Activated T-cell treated with anti-CD3 and anti-CD28 coated beads, Interleukin-2, amount 50 U/mL, for 4 hours (primary cell): ENCODE results near the gene TSPOAP1. TPM values are rescaled to one million over a fixed set of nuclear protein-coding genes. Genes with fewer than 3 reads are reported as not detected.

ENCODE experiments used
- ATAC-seq, 2 donors: fragments of 200-7000 bp; cut with Tn5 transposase; one replicate each; pipeline ENCODE4 v1.10.0; 2021
- DNase-seq: peaks from one replicate; pipeline ENCODE4 v3.0.0-alpha.2; 2020
- H3K27me3 Mint-ChIP-seq: one replicate; pipeline ENCODE4 v1.8.0; 2021; ENCODE audit warnings: low read depth, mixed read lengths
- H3K36me3 Mint-ChIP-seq: one replicate; pipeline ENCODE4 v1.8.0; 2022; ENCODE audit warnings: mixed read lengths; ENCODE audit not compliant: insufficient read depth
- H3K4me1 Mint-ChIP-seq: one replicate; pipeline ENCODE4 v1.8.0; 2021; ENCODE audit warnings: low read depth, mixed read lengths
- H3K4me3 Mint-ChIP-seq: one replicate; pipeline ENCODE4 v1.8.0; 2021; ENCODE audit warnings: mild to moderate bottlenecking, moderate library complexity, mixed read lengths
- H3K9me3 Mint-ChIP-seq: one replicate; pipeline ENCODE4 v1.8.0; 2021; ENCODE audit warnings: mixed read lengths
- total RNA-seq, 3 donors: library from RNA; stranded (reverse); gene quantifications; one replicate each; pipeline ENCODE4 v1.2.1, GENCODE V29; 2021

TSPOAP1 gene
- total RNA-seq, 3 donors from 2014 or later = 38.6 to 49.6 (median 43.2) TPM

DNA sequence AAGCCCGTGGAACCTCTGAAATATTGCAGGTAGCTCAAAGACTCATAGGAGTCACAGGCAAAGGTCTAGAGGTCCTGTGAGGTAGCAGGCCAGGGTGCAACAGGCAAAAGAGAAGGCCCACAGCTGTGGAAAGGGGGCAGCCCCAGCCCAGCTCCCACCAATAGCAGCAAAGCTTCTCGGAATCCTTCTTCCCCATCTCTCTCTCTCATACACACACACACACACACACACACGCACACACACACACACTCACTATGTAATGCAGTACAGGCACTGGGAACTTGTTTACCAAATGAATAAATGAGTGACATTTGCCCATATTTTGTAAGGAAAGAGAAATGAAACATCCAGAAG is 40.2 kb upstream of the TSPOAP1 start:
- Mint-ChIP-seq H3K4me3 (no peak overlapping the region), H3K36me3 (no peaks in the 10 kb centered on the region), H3K27me3 (no peaks in the 10 kb centered on the region), H3K9me3 (no peaks in the 10 kb centered on the region), H3K4me1 (peaks cover 21% of the 10 kb centered on the region)
- no peak for DNase-seq
- no peak for ATAC-seq

DNA sequence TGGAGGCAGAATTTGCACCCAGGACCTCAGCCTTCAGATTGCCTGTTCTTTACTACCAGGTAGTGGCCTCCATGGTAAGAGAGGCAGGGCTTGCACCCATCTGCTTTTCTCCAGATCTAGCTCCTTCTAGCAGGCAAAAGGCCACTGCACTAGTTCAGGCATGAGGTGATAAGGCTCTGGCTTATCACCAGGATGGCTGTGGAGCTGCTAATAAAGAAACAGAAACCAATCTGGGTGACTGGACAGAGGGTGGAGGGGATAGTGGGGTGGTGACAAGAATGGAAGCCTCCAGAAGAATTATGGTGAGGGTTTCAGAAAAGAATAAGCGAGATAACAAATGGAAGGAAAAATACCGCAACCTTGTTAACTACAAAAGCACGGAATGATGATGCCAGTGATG is 38.9 kb upstream of the TSPOAP1 start:
- Mint-ChIP-seq H3K27me3 (no peaks in the 10 kb centered on the region), H3K4me3 (no peak overlapping the region), H3K36me3 (no peaks in the 10 kb centered on the region), H3K4me1 (peaks cover 21% of the 10 kb centered on the region), H3K9me3 (no peaks in the 10 kb centered on the region)
- no peak for DNase-seq
- no peak for ATAC-seq

DNA sequence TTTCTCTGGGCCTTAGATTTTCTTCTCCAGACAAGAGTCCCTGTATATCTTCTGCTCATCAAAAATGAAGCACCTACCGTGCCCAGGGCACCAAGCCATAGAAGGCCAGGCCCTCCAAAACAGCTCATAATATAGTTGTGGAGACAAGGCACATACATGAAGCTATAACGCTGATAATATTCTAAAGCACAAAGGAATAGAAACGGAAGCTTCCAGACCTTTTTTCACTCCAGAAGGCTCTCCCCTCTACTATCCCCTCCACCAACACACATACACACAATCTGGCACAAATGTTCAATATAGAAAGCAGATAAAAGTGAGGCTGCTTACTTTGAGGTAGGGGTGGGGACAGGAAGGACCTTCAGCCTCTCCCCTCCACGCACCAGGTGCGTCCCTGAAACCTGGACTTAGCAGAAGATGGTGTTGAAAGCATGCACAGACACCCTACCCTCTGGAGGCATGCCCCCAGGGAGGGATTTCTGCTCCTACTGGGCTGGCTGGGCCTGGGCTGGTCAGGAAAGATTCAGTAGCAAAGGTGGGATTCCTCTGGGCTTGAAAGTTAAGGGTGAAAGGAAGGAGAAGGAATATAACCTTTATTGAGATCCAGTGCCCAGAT is 37.5 kb upstream of the TSPOAP1 start:
- ATAC-seq = no peak
- no peaks in the 10 kb centered on the region for H3K36me3 Mint-ChIP-seq
- peaks cover 21% of the 10 kb centered on the region for H3K4me1 Mint-ChIP-seq
- no peaks in the 10 kb centered on the region for H3K9me3 Mint-ChIP-seq
- no peak overlapping the region for H3K4me3 Mint-ChIP-seq
- DNase-seq = no peak
- no peaks in the 10 kb centered on the region for H3K27me3 Mint-ChIP-seq

DNA sequence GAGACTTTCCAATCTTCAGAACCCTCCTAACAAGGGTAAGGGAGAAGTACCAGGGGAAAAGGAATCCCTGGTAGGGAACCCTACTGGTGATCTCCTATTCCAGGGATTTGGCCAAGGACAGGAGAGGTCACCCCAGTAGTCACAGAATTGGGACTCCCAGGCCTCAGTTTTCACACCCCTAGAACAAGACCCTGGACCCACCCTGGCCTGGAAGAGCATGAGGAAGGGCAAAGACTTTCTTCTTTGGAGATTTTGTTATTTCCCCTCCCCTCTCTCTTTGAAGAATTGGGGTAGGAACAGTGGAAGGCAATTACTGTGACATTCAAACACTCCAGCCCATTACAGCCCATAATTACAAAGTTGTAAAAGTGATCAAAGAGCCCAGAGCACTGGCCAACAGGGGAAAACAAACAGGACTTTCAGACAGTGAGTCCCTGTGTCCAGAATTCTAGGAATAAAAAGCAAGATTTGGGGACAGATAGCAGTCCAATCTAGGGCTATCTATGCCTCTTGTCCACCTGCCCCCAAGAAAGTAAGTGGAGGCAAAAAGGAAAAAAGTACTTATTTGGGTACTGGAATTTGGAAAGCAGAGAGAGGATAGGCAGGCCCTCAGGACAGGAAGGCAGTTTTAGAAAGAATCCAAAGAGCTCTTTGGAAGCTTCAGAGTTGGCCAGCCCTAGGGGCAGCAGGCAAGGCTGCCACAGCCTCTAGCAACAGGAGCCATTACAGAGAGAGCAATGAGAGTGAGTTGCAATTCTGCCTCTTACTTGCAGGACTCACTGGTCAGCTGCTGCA is 36.8 kb upstream of the TSPOAP1 start:
- peaks cover 17% of the 10 kb centered on the region for H3K4me1 Mint-ChIP-seq
- no peaks in the 10 kb centered on the region for H3K9me3 Mint-ChIP-seq
- no peaks in the 10 kb centered on the region for H3K27me3 Mint-ChIP-seq
- no peak for DNase-seq
- no peak overlapping the region for H3K4me3 Mint-ChIP-seq
- H3K36me3 Mint-ChIP-seq = no peaks in the 10 kb centered on the region
- no peak for ATAC-seq

DNA sequence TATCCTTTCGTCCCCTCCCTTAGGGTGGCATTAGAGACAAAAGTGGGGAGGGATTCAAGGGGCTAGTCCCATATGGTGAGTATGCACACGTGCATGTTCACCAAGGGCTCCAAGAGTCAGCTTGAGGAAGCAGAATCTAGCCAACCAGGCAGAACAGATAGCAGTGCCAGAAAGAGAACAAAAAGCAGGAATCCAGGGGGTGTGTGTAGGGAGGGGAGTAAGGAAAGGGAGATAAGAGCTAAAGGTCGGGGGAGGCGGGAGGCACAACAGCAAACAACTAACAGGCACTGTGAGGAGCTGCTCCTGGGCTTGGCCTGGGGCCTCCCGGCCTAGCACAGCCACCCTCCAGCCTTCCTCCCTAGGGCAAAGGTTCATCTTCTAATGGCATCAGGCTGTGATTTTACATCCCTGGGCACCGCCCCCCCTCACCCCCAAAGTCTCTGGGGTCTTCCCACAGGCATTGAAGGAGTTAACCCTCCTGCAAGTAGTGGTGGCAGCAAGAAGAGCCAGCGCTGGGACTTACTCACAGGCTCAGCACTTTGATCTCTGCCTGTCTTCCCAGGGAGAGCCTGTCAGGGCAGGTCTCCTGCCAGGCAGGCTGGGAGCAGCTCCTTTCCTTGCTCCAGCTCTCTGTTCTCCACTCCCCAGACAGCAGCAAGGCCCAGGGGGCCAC is 35.8 kb upstream of the TSPOAP1 start:
- DNase-seq = no peak
- H3K4me1 Mint-ChIP-seq = peaks cover 13% of the 10 kb centered on the region
- no peaks in the 10 kb centered on the region for H3K9me3 Mint-ChIP-seq
- H3K27me3 Mint-ChIP-seq = no peaks in the 10 kb centered on the region
- H3K4me3 Mint-ChIP-seq = no peak overlapping the region
- no peaks in the 10 kb centered on the region for H3K36me3 Mint-ChIP-seq
- ATAC-seq = no peak

DNA sequence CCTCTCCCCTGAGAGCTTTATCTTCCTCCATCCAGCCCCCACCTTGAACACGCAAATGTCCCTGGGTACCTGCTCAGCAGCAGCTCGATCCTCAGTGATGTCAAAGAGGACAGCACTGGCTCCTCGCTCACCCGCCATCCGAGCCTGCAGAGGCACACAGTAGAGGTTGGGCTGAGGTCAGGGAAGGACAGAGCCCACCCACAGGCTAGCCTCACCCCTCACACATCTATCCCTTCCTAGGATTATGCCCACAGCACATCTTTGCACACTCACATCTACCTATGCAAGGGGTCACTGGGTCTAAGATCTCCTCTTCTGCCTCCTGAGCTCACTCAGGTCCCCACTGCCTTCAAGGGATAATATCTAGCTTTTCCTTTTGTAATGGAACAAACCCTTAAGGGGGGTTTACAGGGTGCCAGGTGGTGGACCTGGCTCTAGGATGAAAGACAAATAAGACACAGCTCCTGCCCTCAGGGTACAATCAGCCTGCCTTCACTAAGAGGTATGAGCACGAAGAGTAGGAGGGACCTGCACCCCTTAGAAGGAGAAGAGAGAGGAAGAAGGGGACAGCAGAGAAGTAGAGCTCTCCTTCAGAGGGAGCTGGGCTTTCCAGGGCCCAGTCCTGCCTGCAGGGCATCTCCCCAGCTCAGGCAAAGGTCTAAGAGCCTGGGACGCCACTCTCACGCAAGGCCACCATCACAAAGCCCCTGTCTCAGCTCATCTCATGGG is 35.0 kb upstream of the TSPOAP1 start:
- Mint-ChIP-seq H3K36me3 (no peaks in the 10 kb centered on the region), H3K4me3 (no peak overlapping the region), H3K4me1 (peaks cover 9% of the 10 kb centered on the region), H3K27me3 (no peaks in the 10 kb centered on the region), H3K9me3 (no peaks in the 10 kb centered on the region)
- ATAC-seq (no peak), DNase-seq (no peak)

DNA sequence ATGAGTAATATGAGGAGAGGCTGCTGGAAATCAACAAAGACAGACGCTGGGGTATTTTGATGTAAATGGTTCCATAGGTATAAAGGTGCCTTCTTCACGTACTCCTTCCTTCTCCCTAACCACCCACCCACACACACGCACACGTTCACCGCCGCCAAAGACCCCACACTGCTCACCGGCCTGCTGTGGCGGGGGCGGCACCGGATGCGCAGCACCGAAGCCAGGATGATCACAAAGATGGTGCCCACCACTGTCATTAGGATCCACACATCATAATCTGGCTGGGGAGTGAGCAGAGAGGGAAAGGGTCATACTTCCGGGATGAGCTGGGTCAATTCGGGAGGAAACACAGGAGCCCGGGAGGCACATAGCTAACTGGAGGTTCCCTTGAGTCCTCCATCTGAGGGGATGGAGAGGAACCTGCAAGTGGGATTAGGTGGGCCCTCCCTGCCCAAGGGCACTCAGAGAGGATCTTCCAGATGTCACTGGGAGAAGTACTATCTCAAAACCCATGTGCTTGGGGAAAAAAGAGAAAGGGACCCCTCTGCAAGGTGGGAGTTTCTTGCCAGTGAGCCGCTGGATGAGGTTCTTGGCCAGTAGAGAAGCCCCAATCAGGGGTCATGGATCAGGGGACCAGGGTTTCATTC is 33.9 kb upstream of the TSPOAP1 start:
- Mint-ChIP-seq H3K36me3 (no peaks in the 10 kb centered on the region), H3K27me3 (no peaks in the 10 kb centered on the region)
- no peak for ATAC-seq

DNA sequence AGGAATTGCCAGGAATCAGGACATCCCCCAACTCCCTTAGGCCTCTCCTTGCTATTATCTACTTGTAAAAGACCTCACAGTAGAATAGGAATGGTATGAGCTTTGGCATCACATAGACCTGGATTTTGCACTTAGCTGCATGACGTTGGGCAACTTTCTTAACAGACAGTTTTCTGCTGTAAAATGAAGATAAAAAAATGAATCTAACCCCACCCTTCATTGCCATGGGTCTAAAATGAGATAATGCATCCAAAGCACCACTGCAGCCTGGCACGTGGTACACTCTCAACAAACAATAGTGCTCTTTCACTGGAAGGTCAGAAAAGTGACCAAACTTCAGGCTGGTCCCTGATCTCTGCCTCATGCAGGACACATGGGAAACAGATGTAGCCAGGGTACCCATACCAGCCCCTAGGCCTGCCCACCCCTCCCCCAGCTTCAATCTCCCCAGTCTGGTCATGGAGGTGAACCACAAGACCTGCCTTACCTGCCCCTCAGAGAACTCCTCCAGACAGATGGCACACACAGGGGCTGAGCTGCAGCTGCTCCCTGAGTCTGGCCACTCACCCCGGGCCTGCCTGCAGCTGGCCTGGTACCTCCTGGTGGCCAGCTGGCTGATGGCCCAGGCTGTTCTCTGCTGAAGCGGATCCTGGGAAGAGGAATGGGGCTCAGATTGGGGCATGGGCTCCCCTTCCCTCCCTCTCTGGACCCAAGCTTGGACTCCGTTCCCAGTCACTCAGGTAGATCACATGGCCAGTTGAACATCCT is 31.9 kb upstream of the TSPOAP1 start:
- DNase-seq (no peak), ATAC-seq (no peak)
- no peak overlapping the region for H3K4me3 Mint-ChIP-seq
- no peaks in the 10 kb centered on the region for H3K9me3 Mint-ChIP-seq
- H3K36me3 Mint-ChIP-seq = peaks cover 5% of the 10 kb centered on the region
- H3K4me1 Mint-ChIP-seq = peaks cover 4% of the 10 kb centered on the region
- no peaks in the 10 kb centered on the region for H3K27me3 Mint-ChIP-seq

More for the DNA sequence above, 33.9 kb upstream of the TSPOAP1 start:
- no peaks in the 10 kb centered on the region for H3K9me3 Mint-ChIP-seq
- H3K4me1 Mint-ChIP-seq = peaks cover 7% of the 10 kb centered on the region
- H3K4me3 Mint-ChIP-seq = no peak overlapping the region
- no peak for DNase-seq

DNA sequence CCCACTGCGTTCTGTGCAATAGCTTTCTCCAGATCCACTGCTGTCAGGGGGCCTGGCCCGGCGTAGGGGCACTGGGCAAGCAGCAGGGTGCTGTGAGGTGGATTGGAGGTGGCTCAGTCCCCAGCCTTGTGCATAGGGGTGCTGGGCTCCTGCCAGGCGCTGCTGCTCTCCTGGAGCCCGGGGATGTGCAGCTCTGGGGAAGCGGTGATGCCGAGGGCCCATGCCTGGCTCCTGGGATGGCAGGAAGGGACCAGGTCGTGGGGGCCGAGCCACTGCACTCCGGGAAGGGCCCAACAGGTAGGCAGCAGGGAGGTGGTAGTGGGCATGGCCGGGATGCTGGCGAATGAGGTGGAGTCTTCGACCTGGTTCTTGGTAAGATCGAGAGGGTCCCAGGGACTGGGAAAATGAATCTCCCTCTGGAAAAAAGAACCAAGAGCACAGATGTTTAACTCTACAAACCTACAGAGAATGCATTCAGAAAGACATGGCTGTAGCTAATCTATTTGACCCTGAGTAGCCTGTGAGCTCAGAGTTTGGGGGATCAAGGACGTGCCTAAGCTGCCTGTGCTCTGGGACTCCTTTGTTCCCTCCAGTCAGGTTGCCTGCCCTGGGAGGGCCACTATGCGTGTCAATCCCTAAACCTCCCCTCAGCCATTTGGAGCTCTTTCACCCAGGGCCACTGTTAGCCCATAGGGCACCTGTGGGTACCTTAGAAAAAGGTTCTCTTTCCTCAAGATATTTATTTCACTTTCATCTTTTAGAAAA is 30.0 kb upstream of the TSPOAP1 start:
- Mint-ChIP-seq H3K4me3 (no peak overlapping the region), H3K36me3 (peaks cover 5% of the 10 kb centered on the region), H3K4me1 (peaks cover 8% of the 10 kb centered on the region), H3K9me3 (no peaks in the 10 kb centered on the region), H3K27me3 (no peaks in the 10 kb centered on the region)
- ATAC-seq = no peak
- no peak for DNase-seq

DNA sequence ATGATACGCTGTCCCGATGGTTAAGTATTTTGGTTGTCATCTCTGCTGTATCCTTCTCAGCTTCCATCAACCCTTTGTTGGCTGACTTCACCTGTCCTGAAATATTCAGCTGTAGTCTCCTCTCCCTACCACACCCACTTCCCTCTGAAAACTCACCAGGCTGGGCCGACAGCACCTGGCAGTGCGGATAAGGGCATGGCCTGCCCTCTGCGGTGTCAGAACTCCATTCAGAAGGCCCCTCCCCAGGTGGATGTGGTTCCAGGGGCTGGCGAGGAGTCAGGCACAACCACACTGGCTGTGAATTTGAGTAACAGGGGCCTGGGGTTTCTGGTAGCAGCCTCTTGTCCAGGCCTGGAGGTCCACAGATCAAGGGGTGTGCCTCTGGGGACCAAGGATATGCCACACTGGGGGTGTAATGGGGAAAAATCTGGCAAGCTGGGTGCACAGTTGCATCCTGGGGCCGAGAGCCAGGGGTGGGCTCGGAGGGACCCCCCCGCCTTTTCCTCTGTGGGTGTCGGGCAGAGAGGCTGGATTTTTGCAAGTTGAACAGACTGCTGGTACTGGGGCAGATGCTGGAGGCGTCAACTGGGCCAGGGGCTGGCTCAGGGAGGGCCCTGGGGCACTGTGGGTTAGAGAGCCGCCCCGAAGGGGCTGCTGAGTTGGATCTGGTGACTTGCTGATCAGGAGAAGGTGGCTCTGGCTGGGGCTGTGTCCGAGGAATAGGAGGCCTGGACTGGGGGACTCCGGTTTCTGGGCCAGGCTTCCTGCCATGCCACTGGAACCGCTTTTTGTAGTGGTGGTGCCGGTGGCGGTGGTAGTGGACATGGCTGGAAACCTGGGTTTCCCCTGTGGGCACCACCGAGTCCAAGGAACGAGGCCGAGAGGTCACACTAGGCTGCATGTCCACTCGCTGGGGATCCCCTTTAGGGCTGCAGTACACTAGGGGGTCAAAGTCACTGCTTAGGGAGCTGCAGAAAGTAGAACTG is 29.0 kb upstream of the TSPOAP1 start:
- no peak for DNase-seq
- Mint-ChIP-seq H3K4me3 (no peak overlapping the region), H3K9me3 (no peaks in the 10 kb centered on the region), H3K36me3 (peaks cover 5% of the 10 kb centered on the region), H3K27me3 (no peaks in the 10 kb centered on the region), H3K4me1 (peaks cover 18% of the 10 kb centered on the region)
- ATAC-seq = no peak

DNA sequence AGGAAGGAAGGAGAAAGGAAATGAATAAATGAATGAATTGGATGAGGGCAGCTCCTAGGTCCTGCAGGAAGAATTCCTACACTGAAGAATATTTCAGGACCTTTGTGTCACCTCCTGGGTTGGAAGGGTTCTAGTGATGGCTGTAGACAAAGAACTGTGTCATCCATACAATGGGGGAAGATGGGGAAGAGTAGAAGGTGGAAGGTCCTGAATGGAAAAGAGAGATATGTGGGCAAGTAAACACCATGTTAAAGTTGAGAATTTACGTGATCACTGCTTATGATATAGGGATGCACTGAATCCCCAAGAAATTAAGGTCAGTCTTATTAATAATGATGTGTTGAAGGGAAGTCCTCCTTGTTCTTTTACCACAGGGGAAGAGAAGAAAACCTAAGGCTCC is 27.6 kb upstream of the TSPOAP1 start:
- no peak overlapping the region for H3K4me3 Mint-ChIP-seq
- DNase-seq = no peak
- H3K9me3 Mint-ChIP-seq = no peaks in the 10 kb centered on the region
- H3K27me3 Mint-ChIP-seq = no peaks in the 10 kb centered on the region
- no peak for ATAC-seq
- peaks cover 10% of the 10 kb centered on the region for H3K36me3 Mint-ChIP-seq
- H3K4me1 Mint-ChIP-seq = peaks cover 24% of the 10 kb centered on the region

DNA sequence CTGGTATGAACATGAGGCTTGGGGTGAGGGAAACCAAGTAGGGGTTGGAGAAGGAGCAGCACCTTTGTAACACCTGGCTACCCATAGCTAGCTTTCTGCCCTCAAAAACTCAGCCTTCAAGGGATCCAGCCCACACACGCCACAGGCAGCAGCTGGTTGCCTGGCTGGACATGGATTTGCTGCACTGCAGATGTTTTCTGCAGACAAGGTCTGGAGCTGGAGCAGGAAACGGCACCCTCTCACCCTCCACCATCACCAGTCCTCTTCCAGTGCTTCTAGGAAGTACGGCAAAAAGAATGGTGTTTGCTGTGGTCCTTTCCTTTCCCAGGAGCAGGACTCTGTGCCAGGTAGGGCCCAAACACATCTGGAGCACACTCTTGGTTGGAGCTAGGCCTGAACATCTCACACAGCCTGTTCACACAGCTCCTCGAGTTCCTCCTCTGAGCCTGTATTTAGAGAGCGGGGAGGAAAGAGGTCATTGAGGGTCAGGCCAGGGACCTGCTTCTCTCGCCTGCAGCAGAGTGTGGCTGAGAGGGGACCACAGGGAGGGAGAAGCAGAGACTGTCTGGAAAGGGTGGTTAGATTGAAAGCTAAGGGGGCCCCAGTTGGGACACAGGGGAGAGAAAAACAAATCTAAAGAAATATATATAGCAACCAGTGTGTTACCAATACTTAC is 26.1 kb upstream of the TSPOAP1 start:
- no peak overlapping the region for H3K4me3 Mint-ChIP-seq
- H3K36me3 Mint-ChIP-seq = peaks cover 14% of the 10 kb centered on the region
- DNase-seq (no peak), ATAC-seq (no peak)
- no peaks in the 10 kb centered on the region for H3K9me3 Mint-ChIP-seq
- H3K27me3 Mint-ChIP-seq = no peaks in the 10 kb centered on the region
- peaks cover 32% of the 10 kb centered on the region for H3K4me1 Mint-ChIP-seq
